ENCODE data around the gene FAM131A. TPM values are rescaled to one million over a fixed set of nuclear protein-coding genes. Genes with fewer than 3 reads are reported as not detected.

The FAM131A gene
- total and polyA plus RNA-seq, 10 donors = 6.5 to 24.6 (median 14.3) TPM

DNA sequence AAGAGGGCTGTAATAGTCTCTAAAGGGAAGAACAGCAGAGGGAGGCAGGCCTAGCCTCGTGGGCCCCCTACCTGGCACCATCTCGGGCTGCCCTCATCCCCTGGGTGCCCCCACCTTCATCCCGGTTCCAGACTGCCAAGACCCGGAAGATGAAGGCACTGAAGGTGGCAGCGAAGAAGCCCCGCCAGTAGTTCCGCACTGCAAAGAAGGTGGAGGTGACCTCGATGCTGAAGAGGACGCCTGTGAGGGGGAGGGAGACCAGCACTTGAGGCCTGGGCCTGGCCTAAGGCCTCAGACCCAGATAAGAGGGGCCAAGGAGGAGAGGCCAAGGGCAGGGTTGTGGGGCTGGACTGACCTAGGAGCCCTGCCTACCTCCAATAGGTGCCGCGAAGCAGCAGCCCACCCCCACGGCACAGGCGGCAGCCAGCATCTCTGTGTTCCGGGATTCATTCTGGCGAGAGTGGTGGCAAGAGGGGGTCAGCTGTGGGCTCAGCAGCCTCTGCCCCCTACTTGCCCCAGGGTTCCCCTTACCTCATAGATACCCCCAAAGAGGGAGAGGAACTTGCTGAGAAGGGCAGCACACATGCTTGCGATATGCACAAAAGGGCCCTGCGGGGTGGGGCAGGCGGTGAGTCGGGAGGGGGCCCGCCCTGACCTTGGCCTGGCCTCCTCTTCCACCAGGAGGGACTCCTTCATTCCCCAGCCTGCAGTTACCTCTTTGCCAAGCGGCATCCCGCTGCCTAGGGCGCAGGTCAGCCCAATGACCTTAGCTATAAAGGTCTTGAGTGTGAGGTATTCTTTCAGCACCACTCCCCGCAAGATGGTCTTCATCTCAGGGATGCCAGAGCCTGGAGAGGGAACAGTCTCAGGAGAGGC is 20.1 kb downstream of the FAM131A start:
- no peak for DNase-seq
- H3K27me3 ChIP-seq (replicated peaks in 1 of 7) = no peaks in the 10 kb centered on the region
- H3K4me1 ChIP-seq = peaks cover 0 to 45% (median 23%) of the 10 kb centered on the region in 6 donors
- 87 to 94% (median 90%) methylated on average over 19 to 24 of the region's 24 CpGs for WGBS, 5 donors
- intact Hi-C loops (cut with DNase I; ENCODE audit: low total_unique reads) = no loop called here
- no peak overlapping the region for H3K4me3 ChIP-seq
- H3K27ac ChIP-seq = no peak overlapping the region
- H3K9me3 ChIP-seq = no peaks in the 10 kb centered on the region
- H3K36me3 ChIP-seq = peaks cover 0 to 15% (median 0%) of the 10 kb centered on the region in 6 donors
- TF ChIP-seq POLR2AphosphoS5 (IDR thresholded peaks at IDR 0.05) (no peak), POLR2A (IDR thresholded peaks at IDR 0.05) (no peak)
- TF ChIP-seq, protein P1, sequence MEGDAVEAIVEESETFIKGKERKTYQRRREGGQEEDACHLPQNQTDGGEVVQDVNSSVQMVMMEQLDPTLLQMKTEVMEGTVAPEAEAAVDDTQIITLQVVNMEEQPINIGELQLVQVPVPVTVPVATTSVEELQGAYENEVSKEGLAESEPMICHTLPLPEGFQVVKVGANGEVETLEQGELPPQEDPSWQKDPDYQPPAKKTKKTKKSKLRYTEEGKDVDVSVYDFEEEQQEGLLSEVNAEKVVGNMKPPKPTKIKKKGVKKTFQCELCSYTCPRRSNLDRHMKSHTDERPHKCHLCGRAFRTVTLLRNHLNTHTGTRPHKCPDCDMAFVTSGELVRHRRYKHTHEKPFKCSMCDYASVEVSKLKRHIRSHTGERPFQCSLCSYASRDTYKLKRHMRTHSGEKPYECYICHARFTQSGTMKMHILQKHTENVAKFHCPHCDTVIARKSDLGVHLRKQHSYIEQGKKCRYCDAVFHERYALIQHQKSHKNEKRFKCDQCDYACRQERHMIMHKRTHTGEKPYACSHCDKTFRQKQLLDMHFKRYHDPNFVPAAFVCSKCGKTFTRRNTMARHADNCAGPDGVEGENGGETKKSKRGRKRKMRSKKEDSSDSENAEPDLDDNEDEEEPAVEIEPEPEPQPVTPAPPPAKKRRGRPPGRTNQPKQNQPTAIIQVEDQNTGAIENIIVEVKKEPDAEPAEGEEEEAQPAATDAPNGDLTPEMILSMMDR (IDR thresholded peaks at IDR 0.05 in 8 of 11, conservative IDR thresholded peaks at IDR 0.05 in 3 of 11) = no peak

DNA sequence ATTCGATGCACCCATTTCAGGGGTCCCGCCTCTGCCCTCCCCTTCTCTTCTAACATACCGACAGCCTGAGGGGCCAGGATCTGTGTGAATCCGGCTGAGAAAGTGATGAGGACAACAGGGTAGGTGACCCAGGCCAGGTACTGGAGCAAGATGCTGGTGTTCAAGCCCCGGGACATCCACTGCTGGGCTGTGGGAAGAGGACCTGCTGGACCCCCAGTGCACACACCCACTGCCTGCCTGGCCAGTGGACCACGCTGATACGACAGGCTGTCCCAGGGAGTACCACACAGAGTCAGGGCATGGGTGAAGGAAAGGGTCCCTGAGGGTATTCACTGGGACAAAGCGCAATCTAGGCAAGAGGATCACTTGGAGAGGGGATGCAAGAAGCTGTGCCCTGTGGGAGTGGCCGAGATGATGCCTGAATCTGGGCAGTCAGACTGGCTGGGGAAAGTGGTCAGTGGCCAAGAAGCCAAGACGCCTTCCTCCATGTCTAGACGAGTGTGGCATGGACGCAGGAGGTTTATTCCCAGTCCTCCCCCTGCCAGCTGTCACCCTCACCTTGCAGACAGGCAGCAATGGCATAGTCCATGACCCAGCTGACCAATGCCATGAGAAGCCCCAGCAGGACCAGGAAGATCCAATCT is 20.8 kb downstream of the FAM131A start:
- no peak for DNase-seq
- TF ChIP-seq, protein P1 (IDR thresholded peaks at IDR 0.05 in 8 of 11, conservative IDR thresholded peaks at IDR 0.05 in 3 of 11) = no peak
- TF ChIP-seq POLR2A (IDR thresholded peaks at IDR 0.05) (no peak), POLR2AphosphoS5 (IDR thresholded peaks at IDR 0.05) (no peak)

DNA sequence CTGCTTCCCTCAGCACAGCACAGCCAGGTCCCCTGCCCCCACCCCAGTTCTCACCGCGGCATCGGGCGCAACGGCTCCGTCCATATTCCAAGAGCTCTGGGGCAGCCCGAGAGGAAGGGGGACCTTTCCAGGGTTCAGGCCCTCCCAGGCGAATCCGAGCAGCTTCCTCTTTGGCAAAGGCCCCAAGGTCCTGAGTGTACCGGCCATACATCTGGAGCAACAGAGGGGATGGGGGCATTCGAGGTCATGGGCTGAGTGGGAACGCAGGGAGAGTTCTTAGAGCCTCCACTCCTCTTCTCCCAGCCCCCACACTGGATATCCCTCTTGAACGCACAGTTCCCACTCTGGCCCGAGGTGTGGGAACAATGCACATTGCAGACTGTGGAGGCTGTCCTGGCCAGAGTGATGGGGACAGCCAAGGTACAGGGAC is 21.5 kb downstream of the FAM131A start:
- no peak overlapping the region for H3K27ac ChIP-seq
- 67 to 83% (median 72%) methylated on average over 12 to 14 of the region's 14 CpGs for WGBS, 5 donors
- intact Hi-C loops (cut with DNase I; ENCODE audit: low total_unique reads) = no loop called here
- no peak overlapping the region for H3K4me3 ChIP-seq
- peaks cover 4 to 50% (median 28%) of the 10 kb centered on the region in 6 donors for H3K4me1 ChIP-seq
- DNase-seq = no peak
- peaks cover 0 to 15% (median 0%) of the 10 kb centered on the region in 6 donors for H3K36me3 ChIP-seq
- H3K9me3 ChIP-seq = no peaks in the 10 kb centered on the region
- no peak for TF ChIP-seq POLR2A (IDR thresholded peaks at IDR 0.05)
- TF ChIP-seq, protein P1 (IDR thresholded peaks at IDR 0.05 in 8 of 11, conservative IDR thresholded peaks at IDR 0.05 in 3 of 11) = no peak
- no peaks in the 10 kb centered on the region for H3K27me3 ChIP-seq (replicated peaks in 1 of 7)

More for the DNA sequence above, 20.8 kb downstream of the FAM131A start:
- Histone ChIP-seq H3K9me3 (no peaks in the 10 kb centered on the region), H3K27ac (no peak overlapping the region), H3K4me1 (peaks cover 0 to 46% (median 23%) of the 10 kb centered on the region in 6 donors), H3K27me3 (replicated peaks in 1 of 7) (no peaks in the 10 kb centered on the region), H3K4me3 (no peak overlapping the region), H3K36me3 (peaks cover 0 to 15% (median 0%) of the 10 kb centered on the region in 6 donors)
- intact Hi-C loops (cut with DNase I; ENCODE audit: low total_unique reads) = no loop called here
- WGBS, 5 donors = 89 to 95% (median 91%) methylated on average over 11 to 12 of the region's 12 CpGs

DNA sequence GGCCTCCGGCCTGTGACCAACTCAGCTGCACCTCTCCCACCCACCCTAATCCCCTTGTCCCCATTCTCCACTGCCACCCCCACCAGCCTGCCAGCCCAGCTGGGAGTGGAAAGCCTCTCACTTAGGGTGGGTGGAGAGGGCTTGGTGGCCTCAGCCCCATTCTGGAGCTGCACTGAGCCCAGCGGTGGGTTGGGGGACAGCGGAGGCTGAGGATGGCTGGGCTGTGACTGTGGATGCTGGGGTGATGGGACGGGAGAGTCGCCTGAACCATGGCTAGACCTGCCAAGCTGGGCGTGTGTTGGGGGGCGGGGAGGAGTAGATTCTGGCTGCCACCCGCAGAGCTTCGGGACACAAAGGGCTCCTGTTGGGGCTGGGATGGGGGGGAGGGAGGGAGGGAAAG is 22.2 kb downstream of the FAM131A start:
- Histone ChIP-seq H3K36me3 (peaks cover 0 to 18% (median 0%) of the 10 kb centered on the region in 6 donors), H3K27me3 (replicated peaks in 1 of 7) (no peaks in the 10 kb centered on the region), H3K4me1 (peaks cover 11 to 50% (median 29%) of the 10 kb centered on the region in 6 donors), H3K4me3 (no peak overlapping the region), H3K27ac (no peak overlapping the region), H3K9me3 (no peaks in the 10 kb centered on the region)
- no peak for DNase-seq
- TF ChIP-seq, protein P1 (IDR thresholded peaks at IDR 0.05 in 8 of 11, conservative IDR thresholded peaks at IDR 0.05 in 3 of 11) = no peak
- TF ChIP-seq POLR2A (IDR thresholded peaks at IDR 0.05) (no peak), POLR2AphosphoS5 (IDR thresholded peaks at IDR 0.05) (no peak)
- intact Hi-C loops (cut with DNase I; ENCODE audit: low total_unique reads) = no loop called here
- 80 to 90% (median 85%) methylated on average over 8 to 9 of the region's 9 CpGs for WGBS, 5 donors
